HL-60 (cell line): ENCODE data around the gene GCNT1.
A peak's percentile ranks its signal among the peaks of the same experiment; 100 is the strongest.
"Not testable (repeated sequence)": the region's sequence is repeated elsewhere in the genome, so short reads cannot be mapped to it uniquely, and the experiment has no call there.

Experiments
- DNase-seq, 2 experiments: peaks; one replicate each; pipeline ENCODE4 v3.0.0-alpha.2; 2010 to 2020; ENCODE audit warnings: low read depth in 1 of 2, low spot score in 1 of 2
- H3K27ac ChIP-seq: fragments of 250-450 bp; sonication (Bioruptor Pico); replicated peaks from 2 replicates; pipeline ENCODE4 v1.5.1; 2020; ENCODE audit warnings: mild to moderate bottlenecking, moderate library complexity
- H3K27me3 ChIP-seq: fragments of 250-450 bp; sonication (Bioruptor Pico); 2 replicates; pipeline ENCODE4 v1.5.1; 2021; ENCODE audit warnings: mild to moderate bottlenecking, moderate library complexity; ENCODE audit not compliant: insufficient read depth, poor library complexity, severe bottlenecking
- H3K4me3 ChIP-seq: replicated peaks from 2 replicates; pipeline ENCODE4 v1.5.1; 2011; ENCODE audit warnings: mild to moderate bottlenecking, control low read depth, low read length; ENCODE audit not compliant: insufficient read depth
- GABPA ChIP-seq: IDR thresholded peaks from 2 replicates; pipeline ENCODE4 v1.6.1; 2012; ENCODE audit warnings: low read depth
- POLR2AphosphoS5 ChIP-seq: IDR thresholded peaks from 2 replicates; pipeline ENCODE4 v1.6.1; 2012; ENCODE audit warnings: low read depth
- SPI1 ChIP-seq: IDR thresholded peaks from 2 replicates; pipeline ENCODE4 v1.6.1; 2012; ENCODE audit warnings: low read depth, mild to moderate bottlenecking, borderline replicate concordance
- TF ChIP-seq, protein P1 (sequence below): IDR thresholded peaks from one replicate; pipeline ENCODE4 v1.5.1; 2011; ENCODE audit warnings: low read length, control low read depth, inconsistent platforms; ENCODE audit not compliant: insufficient read depth
- TF ChIP-seq, protein P2 (sequence below): IDR thresholded peaks from 2 replicates; pipeline ENCODE4 v1.6.1; 2012; ENCODE audit warnings: low read depth; ENCODE audit not compliant: insufficient replicate concordance

Gene GCNT1

DNA sequence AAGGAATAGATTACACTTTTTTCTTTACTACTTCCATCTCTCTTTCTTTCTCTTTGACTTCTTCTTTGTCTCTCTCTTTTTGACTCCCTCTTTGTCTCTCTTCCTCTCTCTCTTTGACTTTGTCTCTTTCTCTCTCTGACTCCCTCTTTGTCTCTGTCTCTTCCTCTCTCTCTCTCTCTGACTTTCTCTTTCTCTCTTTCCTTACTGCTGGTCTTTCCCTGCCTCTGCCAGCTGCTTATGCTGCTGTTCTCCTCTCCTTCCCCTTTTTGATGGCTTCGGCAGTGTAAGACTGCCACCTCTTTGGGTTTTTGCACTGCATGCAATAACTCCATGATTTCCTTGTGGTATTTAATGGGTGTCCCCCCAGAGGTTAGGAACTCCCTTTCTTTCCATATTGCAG, 32.1 kb downstream of the GCNT1 start:
- not testable (repeated sequence) for H3K4me3 ChIP-seq, H3K27me3 ChIP-seq
- peak in 1 of 2 experiments; percentile 79 for DNase-seq
- H3K27ac ChIP-seq, result peak overlapping the region; percentile 75
- TF ChIP-seq POLR2AphosphoS5, result peak; percentile 34; the same call in 1 of the 2 replicates
- TF ChIP-seq SPI1, result peak; percentile 61; the same call in 1 of the 2 replicates

DNA sequence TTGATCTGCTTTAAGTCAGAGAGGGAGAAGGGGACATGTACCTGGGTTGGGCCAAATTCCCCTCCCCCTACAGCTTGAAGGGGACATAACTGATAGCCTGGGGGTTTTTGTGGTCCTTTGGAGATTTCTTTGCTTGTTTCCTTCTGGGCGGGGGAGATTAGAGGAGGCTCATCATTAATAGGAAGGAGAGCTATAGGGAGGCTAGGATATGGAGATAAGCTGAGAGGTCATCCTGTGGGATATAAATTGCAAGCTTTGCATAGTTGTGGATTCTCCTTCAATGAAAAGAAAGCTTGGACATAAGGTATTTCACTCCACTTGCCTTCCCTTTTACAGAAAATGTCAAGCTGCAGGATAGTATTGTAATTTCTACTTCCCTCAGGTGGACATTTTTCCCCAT, 34.5 kb downstream of the GCNT1 start:
- H3K27ac ChIP-seq, H3K27me3 ChIP-seq, H3K4me3 ChIP-seq, DNase-seq: not testable (repeated sequence)

DNA sequence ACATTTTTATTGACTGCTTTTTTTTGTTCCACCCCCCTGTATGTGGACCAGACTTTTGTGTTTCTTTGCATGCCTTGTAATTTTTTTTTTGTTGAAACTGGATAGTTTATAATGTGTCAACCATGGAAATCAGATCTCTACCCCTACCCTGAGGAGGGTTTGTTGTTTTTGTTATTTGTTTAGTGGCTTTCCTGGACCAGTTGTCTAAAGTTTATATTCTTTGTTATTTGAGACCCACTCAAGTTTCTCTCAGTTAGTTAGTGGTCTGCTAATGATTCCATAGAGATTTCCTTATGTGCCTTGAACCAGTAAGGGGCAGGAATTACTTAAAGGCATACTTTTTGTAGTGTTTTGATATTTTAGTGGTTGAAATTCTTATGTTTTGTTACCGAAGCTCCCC, 41.1 kb downstream of the GCNT1 start:
- no peak overlapping the region for H3K27ac ChIP-seq
- H3K4me3 ChIP-seq, result no peak overlapping the region
- TF ChIP-seq POLR2AphosphoS5 (no peak), GABPA (no peak)
- TF ChIP-seq, protein P1, sequence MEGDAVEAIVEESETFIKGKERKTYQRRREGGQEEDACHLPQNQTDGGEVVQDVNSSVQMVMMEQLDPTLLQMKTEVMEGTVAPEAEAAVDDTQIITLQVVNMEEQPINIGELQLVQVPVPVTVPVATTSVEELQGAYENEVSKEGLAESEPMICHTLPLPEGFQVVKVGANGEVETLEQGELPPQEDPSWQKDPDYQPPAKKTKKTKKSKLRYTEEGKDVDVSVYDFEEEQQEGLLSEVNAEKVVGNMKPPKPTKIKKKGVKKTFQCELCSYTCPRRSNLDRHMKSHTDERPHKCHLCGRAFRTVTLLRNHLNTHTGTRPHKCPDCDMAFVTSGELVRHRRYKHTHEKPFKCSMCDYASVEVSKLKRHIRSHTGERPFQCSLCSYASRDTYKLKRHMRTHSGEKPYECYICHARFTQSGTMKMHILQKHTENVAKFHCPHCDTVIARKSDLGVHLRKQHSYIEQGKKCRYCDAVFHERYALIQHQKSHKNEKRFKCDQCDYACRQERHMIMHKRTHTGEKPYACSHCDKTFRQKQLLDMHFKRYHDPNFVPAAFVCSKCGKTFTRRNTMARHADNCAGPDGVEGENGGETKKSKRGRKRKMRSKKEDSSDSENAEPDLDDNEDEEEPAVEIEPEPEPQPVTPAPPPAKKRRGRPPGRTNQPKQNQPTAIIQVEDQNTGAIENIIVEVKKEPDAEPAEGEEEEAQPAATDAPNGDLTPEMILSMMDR, result no peak
- TF ChIP-seq, protein P2, sequence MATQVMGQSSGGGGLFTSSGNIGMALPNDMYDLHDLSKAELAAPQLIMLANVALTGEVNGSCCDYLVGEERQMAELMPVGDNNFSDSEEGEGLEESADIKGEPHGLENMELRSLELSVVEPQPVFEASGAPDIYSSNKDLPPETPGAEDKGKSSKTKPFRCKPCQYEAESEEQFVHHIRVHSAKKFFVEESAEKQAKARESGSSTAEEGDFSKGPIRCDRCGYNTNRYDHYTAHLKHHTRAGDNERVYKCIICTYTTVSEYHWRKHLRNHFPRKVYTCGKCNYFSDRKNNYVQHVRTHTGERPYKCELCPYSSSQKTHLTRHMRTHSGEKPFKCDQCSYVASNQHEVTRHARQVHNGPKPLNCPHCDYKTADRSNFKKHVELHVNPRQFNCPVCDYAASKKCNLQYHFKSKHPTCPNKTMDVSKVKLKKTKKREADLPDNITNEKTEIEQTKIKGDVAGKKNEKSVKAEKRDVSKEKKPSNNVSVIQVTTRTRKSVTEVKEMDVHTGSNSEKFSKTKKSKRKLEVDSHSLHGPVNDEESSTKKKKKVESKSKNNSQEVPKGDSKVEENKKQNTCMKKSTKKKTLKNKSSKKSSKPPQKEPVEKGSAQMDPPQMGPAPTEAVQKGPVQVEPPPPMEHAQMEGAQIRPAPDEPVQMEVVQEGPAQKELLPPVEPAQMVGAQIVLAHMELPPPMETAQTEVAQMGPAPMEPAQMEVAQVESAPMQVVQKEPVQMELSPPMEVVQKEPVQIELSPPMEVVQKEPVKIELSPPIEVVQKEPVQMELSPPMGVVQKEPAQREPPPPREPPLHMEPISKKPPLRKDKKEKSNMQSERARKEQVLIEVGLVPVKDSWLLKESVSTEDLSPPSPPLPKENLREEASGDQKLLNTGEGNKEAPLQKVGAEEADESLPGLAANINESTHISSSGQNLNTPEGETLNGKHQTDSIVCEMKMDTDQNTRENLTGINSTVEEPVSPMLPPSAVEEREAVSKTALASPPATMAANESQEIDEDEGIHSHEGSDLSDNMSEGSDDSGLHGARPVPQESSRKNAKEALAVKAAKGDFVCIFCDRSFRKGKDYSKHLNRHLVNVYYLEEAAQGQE, result no peak
- no peaks in the 10 kb centered on the region for H3K27me3 ChIP-seq
- DNase-seq, result no peak

DNA sequence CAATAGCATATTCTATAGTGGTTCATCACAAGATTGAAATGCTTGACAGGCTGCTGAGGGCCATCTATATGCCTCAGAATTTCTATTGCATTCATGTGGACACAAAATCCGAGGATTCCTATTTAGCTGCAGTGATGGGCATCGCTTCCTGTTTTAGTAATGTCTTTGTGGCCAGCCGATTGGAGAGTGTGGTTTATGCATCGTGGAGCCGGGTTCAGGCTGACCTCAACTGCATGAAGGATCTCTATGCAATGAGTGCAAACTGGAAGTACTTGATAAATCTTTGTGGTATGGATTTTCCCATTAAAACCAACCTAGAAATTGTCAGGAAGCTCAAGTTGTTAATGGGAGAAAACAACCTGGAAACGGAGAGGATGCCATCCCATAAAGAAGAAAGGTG, 43.8 kb downstream of the GCNT1 start:
- DNase-seq, result peak in 1 of 2 experiments; percentile 49
- H3K27me3 ChIP-seq, result no peaks in the 10 kb centered on the region
- TF ChIP-seq, protein P2, result no peak
- TF ChIP-seq, protein P1, result no peak
- TF ChIP-seq SPI1 (no peak), GABPA (no peak)
- no peak overlapping the region for H3K27ac ChIP-seq
- H3K4me3 ChIP-seq, result no peak overlapping the region

DNA sequence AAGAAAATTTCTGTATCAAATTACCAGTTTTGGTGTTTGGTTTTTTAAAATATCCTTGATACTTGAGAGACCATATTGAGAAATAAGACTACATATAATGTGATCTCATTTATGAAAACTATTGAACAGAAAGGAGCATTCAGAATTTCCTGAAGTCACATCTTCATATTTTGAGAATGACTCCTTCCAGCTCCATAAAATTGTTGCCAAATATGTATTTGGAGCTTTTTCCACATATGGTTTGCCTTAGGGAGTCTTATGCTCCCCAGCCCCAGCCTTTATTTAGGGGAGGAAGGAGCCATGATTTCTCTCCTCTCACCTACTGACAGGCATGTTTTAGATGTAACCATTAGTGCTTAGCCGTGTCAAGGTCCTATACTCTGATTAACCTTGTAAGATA, 51.1 kb downstream of the GCNT1 start:
- TF ChIP-seq SPI1, result no peak
- TF ChIP-seq POLR2AphosphoS5, result no peak
- TF ChIP-seq, protein P2, result no peak
- TF ChIP-seq, protein P1, result no peak
- no peak for TF ChIP-seq GABPA
- Histone ChIP-seq H3K27me3 (no peaks in the 10 kb centered on the region), H3K4me3 (no peak overlapping the region), H3K27ac (no peak overlapping the region)
- no peak for DNase-seq
